Bronchial epithelial cell (primary cell): ENCODE measurements around the gene CD79A. TPM values are rescaled to one million over a fixed set of nuclear protein-coding genes. Genes with fewer than 3 reads are reported as not detected.
"Not testable (repeated sequence)": the region's sequence is repeated elsewhere in the genome, so short reads cannot be mapped to it uniquely, and the experiment has no call there.

Source experiments
- DNase-seq: peaks from one replicate; pipeline ENCODE4 v3.0.0-alpha.2; 2010; ENCODE audit warnings: low read depth
- FAIRE-seq: peaks from 2 replicates; lab custom pipeline; 2011; peaks lifted over from hg19 to GRCh38; lab: Jason Lieb, UNC
- H3K27me3 ChIP-seq: 2 replicates; pipeline ENCODE4 v1.5.1; 2011; ENCODE audit warnings: low read length; ENCODE audit not compliant: control insufficient read depth, insufficient read depth
- H3K36me3 ChIP-seq: 2 replicates; pipeline ENCODE4 v1.5.1; 2011; ENCODE audit warnings: low read length; ENCODE audit not compliant: control insufficient read depth, insufficient read depth
- H3K4me3 ChIP-seq: 2 replicates; pipeline ENCODE4 v1.5.1; 2011; ENCODE audit warnings: mild to moderate bottlenecking, low read depth, low read length, control low read depth
- total RNA-seq: library from RNA; depleted of rRNA; stranded (reverse); fragments of >200 nt; gene quantifications from 2 replicates; pipeline ENCODE4 v1.2.1, GENCODE V29; 2014
- TF ChIP-seq, protein P1 (sequence below): IDR thresholded peaks from 2 replicates; pipeline ENCODE4 v1.5.1; 2011; ENCODE audit warnings: mild to moderate bottlenecking, moderate library complexity, low read length, control low read depth, inconsistent platforms; ENCODE audit not compliant: insufficient read depth, severe bottlenecking

The CD79A gene
- total RNA-seq, 1 donor from 2014 or later, result not detected

GRCh38 chr19:41870401-41870873 lies 6.6 kb upstream of the CD79A start:
- no peak for FAIRE-seq
- no peak for DNase-seq
- H3K27me3 ChIP-seq, result no peaks in the 10 kb centered on the region
- TF ChIP-seq, protein P1, sequence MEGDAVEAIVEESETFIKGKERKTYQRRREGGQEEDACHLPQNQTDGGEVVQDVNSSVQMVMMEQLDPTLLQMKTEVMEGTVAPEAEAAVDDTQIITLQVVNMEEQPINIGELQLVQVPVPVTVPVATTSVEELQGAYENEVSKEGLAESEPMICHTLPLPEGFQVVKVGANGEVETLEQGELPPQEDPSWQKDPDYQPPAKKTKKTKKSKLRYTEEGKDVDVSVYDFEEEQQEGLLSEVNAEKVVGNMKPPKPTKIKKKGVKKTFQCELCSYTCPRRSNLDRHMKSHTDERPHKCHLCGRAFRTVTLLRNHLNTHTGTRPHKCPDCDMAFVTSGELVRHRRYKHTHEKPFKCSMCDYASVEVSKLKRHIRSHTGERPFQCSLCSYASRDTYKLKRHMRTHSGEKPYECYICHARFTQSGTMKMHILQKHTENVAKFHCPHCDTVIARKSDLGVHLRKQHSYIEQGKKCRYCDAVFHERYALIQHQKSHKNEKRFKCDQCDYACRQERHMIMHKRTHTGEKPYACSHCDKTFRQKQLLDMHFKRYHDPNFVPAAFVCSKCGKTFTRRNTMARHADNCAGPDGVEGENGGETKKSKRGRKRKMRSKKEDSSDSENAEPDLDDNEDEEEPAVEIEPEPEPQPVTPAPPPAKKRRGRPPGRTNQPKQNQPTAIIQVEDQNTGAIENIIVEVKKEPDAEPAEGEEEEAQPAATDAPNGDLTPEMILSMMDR, result no peak
- peaks cover 35% of the 10 kb centered on the region for H3K36me3 ChIP-seq
- H3K4me3 ChIP-seq, result no peak overlapping the region

GRCh38 chr19:41871573-41872383 lies 5.3 kb upstream of the CD79A start:
- Histone ChIP-seq H3K4me3 (no peak overlapping the region), H3K27me3 (no peaks in the 10 kb centered on the region), H3K36me3 (peaks cover 31% of the 10 kb centered on the region)
- TF ChIP-seq, protein P1, result no peak
- FAIRE-seq (no peak), DNase-seq (no peak)

GRCh38 chr19:41872384-41872774 lies 4.7 kb upstream of the CD79A start:
- Histone ChIP-seq H3K4me3 (no peak overlapping the region), H3K36me3 (peaks cover 29% of the 10 kb centered on the region), H3K27me3 (no peaks in the 10 kb centered on the region)
- DNase-seq, result no peak
- TF ChIP-seq, protein P1, result no peak
- FAIRE-seq, result no peak

DNA sequence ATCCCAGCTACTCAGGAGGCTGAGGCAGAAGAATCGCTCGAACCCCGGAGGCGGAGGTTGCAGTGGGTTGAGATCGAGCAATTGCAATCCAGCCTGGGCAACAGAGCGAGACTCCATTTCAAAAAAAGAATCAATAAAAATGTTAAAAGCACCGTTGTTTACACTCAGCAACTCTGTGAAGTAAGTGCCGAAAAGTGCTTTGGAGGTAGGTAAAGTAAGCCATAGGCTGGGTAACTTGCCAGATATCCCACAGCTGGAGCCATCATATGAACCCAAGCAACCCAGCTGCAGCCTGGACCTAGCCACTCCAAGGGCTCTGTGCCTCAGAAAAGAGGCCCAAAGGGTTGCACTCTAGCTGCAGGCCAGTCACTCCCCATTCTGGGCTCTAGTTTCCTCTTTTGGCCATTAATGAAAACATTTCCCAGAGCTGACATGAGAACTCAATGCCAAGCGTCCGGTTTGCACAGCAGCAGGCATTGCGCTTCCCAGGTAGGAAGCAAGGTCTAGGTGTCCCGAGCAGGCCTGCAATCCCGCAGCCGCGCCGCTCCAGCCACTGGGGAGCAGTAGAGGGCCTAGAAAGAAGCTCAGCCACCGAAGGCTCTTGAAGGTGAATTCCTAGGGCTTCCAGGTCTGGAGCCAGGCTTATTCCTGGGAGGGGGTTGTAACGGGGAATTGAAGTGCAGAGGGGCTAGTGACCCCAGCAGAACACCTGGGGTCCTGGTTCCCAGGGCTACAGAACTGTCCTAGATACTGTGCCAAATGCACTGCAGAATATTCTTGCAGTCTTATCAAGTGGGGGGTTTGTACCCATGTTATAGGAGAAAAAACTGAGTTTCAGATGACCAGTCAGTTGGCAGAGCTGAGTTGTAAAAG lies 4.1 kb upstream of the CD79A start:
- H3K4me3 ChIP-seq, result no peak overlapping the region
- peaks cover 27% of the 10 kb centered on the region for H3K36me3 ChIP-seq
- peak; percentile 13 for FAIRE-seq
- DNase-seq, result peak; percentile 72
- TF ChIP-seq, protein P1, result peak; percentile 89
- H3K27me3 ChIP-seq, result no peaks in the 10 kb centered on the region

GRCh38 chr19:41875973-41876372 lies 1.1 kb upstream of the CD79A start:
- H3K27me3 ChIP-seq, H3K4me3 ChIP-seq, FAIRE-seq, DNase-seq, H3K36me3 ChIP-seq: not testable (repeated sequence)
